NCI-H345 treated with DMSO at 0.1 percent for 48 hours (cell line): ENCODE data around the gene CHD9.
A peak's percentile ranks its signal among the peaks of the same experiment; 100 is the strongest.

Source experiments
- DNase-seq: peaks from one replicate; lab custom pipeline; 2025; ENCODE audit not compliant: unreplicated experiment; lab: John Stamatoyannopoulos, UW

Gene CHD9

GRCh38 chr16:53357208-53357586 lies 302.4 kb downstream of the CHD9 start:
- no peak for DNase-seq

GRCh38 chr16:53357955-53358354 lies 303.2 kb downstream of the CHD9 start:
- DNase-seq = no peak

- DNase-seq = peak; percentile 37
Observed at GRCh38 chr16:53358884-53359283, 304.1 kb downstream of the CHD9 start.

GRCh38 chr16:53369921-53370320 lies 315.1 kb downstream of the CHD9 start:
- no peak for DNase-seq

- DNase-seq = no peak
Observed at GRCh38 chr16:53370827-53371226, 316.0 kb downstream of the CHD9 start.

- DNase-seq = peak; percentile 28
Observed at GRCh38 chr16:53372992-53373871, 318.4 kb downstream of the CHD9 start.

GRCh38 chr16:53374800-53375199 lies 320.0 kb downstream of the CHD9 start:
- DNase-seq = no peak

- no peak for DNase-seq
Observed at GRCh38 chr16:53378138-53378537, 323.3 kb downstream of the CHD9 start.
